Dermis blood vessel endothelial cell (primary cell): ENCODE data around the gene CA14. TPM values are rescaled to one million over a fixed set of nuclear protein-coding genes. Genes with fewer than 3 reads are reported as not detected.
"Not testable (repeated sequence)": the region's sequence is repeated elsewhere in the genome, so short reads cannot be mapped to it uniquely, and the experiment has no call there.

Experiments
- DNase-seq: peaks from one replicate; pipeline ENCODE4 v3.0.0; 2010
- total RNA-seq: library from RNA; depleted of rRNA; stranded (reverse); fragments of >200 nt; gene quantifications from 2 replicates; pipeline ENCODE4 v1.2.3, GENCODE V29; 2014

Gene CA14
- total RNA-seq, 1 donor from 2014 or later = not detected

DNA sequence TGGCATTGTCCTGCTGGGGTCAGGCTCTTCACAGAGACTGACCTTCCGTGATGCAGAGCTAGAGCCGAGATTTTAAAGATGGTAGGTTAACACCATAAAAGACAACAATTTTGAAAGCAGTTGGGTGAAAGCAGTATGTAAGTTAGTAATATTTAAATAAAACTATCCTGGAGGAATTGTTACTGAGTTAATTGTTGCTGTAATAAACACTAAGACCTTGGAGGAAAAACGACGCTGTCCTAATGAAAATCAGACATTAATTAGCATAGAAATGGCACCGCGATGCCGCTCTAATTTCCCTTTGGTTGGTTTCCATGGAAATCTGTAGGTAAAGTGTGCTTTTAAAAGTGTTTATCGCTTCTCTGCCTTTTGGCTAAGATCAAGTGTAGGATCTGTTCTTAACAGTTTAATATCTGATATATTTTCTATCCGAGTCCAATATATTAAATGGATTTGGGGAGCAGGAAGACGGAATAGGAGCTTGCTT lies 20.9 kb upstream of the CA14 start:
- no peak for DNase-seq

- not testable (repeated sequence) for DNase-seq
Observed at GRCh38 chr1:150237176-150237575, 20.4 kb upstream of the CA14 start.

DNA sequence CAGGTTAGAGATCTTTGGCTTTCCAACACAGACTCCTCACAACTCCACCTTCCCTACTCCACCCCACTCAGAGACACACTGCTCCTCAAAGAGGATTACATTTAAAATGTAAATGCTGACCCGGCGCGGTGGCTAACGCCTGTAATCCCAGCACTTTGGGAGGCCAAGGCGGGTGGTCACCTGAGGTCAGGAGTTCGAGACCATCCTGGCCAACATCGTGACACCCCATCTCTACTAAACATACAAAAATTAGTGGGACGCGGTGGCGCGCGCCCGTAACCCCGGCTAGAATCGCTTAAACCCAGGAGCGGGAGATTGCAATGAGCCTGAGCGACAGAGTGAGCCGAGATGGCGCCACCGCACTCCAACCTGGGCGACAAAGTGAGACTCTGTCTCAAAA lies 19.8 kb upstream of the CA14 start:
- no peak for DNase-seq

GRCh38 chr1:150243003-150243402 lies 14.6 kb upstream of the CA14 start:
- DNase-seq = no peak

DNA sequence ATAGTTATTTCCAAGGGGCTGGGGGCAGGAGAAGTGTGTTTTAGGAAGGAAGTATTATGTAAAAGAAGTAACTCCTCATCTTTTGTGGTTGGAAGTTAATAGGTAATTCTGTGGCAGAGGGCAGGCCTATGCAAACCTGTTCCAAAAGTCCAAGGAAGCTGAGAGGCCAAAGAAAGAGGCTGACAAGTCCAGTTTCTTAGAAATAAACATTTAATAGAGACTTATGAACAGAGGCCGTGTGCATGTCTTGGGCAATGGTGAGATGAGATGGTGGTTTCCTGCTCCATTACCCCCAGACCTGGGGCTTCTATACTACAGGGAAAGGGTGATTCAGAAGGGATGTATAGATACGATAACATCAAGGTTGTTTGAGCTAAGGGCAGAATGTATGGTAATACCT lies 7.6 kb upstream of the CA14 start:
- DNase-seq = no peak

GRCh38 chr1:150256198-150256553 lies 1.4 kb upstream of the CA14 start:
- DNase-seq = no peak

- DNase-seq = no peak
Observed at GRCh38 chr1:150256554-150257341, 826 bp upstream of the CA14 start.

DNA sequence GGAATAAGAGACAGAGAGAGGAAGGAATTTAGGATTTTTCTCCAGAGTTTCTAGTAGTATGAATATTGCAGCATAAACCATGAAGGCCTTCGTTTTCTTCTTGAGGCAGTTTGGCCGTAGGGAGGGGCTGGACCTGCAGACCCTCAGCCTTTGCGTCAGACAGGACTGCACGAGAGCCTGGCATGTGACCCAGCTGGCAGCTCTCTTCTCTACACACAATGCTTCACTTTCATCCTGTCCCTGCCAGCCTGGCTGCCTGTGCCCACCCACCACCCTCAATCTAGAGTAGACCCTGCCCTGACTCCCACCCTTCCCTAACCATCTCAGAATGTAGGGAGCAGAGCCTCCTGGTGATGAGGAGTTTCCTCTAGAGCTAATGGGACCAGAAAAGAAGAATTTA lies 1.6 kb downstream of the CA14 start:
- no peak for DNase-seq

- no peak for DNase-seq
Observed at GRCh38 chr1:150259758-150260669, 2.4 kb downstream of the CA14 start.

DNA sequence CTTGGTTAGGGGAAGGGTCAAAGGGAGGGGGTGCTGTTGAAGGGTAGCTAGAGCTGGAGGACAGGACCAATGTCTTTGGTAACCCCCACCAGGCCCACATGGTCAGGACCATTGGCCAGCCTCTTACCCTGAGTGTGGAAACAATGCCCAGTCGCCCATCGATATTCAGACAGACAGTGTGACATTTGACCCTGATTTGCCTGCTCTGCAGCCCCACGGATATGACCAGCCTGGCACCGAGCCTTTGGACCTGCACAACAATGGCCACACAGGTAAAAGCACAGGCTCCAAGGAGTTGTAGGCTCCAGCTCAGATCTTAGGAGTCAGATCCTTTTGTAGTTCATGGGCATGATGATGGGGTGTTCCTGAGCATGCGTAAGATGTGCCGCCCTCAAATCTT lies 3.8 kb downstream of the CA14 start:
- DNase-seq = no peak

GRCh38 chr1:150262388-150263320 lies 5.1 kb downstream of the CA14 start:
- DNase-seq = peak; percentile 15

- DNase-seq = no peak
Observed at GRCh38 chr1:150263549-150263948, 6.0 kb downstream of the CA14 start.

GRCh38 chr1:150267896-150268295 lies 10.3 kb downstream of the CA14 start:
- DNase-seq = peak; percentile 13

DNA sequence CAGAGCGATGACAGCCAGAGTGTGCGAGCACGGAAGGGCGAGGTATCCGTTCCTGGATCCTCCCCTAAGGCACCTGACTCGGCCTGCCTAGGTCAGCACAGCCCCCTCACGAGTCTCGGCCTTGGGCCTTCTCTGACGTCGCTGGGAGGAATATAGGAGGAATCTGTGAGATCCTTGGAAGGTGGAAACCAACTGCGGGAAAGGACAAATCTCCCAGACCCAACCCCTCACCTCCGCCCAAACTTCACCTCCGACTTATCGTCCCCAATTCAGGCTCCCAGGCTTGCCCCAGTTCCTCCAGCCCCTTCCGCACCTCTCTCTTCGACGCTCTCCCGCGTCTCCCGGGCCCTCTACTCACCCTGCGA lies 10.7 kb downstream of the CA14 start:
- DNase-seq = peak; percentile 59

DNA sequence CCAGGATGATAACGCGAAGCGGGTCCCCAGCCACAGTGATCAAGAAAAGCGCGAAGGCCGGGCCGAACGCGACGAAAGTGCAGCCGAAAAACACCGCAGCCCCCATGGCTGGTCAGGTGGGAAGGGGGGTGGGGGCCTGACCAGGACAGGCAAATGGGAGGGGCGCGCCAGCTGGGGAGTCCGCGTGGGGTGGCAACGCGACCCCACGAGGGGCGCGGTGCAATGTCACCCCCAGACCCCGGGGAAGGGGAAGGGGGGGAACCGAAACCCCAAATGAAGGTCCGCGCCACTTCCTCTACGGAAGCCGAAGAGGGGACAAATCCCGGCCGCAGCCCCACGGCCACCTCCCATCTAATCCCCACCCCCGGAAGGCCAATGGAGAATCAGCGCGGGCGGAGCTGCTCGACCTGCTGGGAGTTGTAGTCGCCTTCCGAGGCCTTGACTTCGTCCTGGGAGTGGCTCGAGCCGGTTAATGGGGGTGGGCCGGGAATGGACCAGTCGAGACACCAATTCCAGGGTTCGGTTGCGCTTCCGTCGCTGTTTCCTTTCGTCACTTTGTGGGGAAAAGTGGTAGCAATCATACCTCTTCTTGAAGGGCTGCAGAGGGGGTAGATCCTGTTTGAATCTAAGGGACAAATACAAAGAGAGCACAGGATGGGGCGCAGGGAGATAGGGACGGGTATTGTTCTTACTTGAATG lies 11.3 kb downstream of the CA14 start, which contains the start of gene APH1A:
Gene APH1A, minus strand, starts transcription at position 312 of the 699 bp plus-strand sequence. Its CDS starts 206 bp downstream, at position 106.
- peak; percentile 98 for DNase-seq

DNA sequence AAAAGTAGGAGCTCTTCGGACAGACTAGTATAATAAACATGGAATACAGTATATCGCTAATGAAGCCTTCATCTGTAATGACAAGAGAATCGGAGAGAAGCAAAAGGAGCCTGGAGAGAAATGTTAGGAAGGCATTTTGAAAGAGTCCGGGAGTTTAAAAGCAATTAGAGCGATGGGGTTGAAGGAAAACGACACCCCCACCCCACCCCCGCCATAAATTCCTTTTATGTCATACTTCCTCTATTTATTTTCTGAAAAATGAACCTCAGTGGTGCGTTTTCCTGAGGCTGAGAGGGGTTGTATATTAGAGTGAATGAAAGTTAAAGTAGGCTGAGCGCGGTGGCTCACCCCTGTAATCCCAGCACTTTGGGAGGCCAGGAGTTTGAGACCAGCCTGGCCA lies 11.9 kb downstream of the CA14 start:
- DNase-seq = no peak

DNA sequence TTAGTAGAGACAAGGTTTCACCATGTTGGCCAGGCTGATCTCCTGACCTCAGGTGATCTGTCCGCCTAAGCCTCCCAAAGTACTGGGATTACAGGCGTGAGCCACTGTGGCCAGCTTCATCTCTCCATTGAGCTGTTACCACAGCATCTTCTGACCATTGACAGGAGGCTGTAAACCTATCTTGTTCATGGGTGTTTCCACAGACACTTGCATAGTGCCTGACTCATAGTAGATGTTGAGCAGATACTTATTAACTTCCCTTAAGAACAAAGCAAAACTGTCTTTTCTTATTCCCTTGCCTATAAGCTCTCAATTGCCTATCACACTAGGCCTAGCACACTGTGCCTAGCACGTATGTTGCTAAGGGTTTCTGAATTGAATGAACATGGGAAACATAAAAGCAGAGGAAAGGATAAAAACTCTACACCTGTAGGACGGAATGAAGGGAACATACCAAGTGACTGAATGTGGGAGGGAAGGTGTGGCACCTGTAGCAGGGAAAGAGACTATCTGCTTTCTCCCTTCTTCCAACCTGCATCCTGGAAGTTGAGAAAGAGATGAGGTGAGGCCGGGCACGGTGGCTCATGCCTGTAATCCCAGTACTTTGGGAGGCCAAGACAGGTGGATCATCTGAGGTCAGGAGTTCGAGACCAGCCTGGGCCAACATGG lies 13.9 kb downstream of the CA14 start:
- no peak for DNase-seq

- DNase-seq = peak; percentile 54
Observed at GRCh38 chr1:150273311-150273710, 15.7 kb downstream of the CA14 start.

- DNase-seq = no peak
Observed at GRCh38 chr1:150280138-150280707, 22.6 kb downstream of the CA14 start.

DNA sequence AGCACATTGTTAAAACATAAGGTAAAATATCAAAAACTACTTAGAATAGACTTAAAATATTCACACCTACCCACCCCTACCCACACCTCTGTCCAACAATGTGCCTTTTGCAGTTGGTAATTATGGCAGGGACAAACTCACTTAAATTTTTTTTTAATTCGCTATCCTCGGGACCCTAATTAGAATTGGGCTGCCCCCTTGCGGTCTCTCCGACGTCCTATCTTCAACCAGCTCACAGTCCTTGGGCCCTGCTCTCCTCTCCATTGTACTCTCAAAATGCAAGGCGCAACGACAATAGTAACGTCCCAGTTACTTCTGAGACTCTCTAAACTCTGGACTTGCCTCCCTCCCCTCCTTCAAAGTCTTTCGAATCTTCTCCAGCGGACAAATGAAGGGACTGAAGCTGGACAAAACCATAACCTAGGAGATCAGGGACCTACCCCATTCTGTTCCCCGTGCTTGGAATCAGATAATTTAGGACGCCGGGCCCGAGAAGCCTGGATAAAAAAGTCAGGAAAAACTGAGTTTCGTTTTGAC lies 23.7 kb downstream of the CA14 start:
- DNase-seq = peak; percentile 86
